Bronchial epithelial cell (primary cell): ENCODE data around the gene PHOX2B. TPM values are rescaled to one million over a fixed set of nuclear protein-coding genes. Genes with fewer than 3 reads are reported as not detected.

ENCODE experiments used
- DNase-seq: peaks from one replicate; pipeline ENCODE4 v3.0.0-alpha.2; 2010; ENCODE audit warnings: low read depth
- FAIRE-seq: peaks from 2 replicates; lab custom pipeline; 2011; peaks lifted over from hg19 to GRCh38; lab: Jason Lieb, UNC
- H3K27me3 ChIP-seq: 2 replicates; pipeline ENCODE4 v1.5.1; 2011; ENCODE audit warnings: low read length; ENCODE audit not compliant: control insufficient read depth, insufficient read depth
- H3K36me3 ChIP-seq: 2 replicates; pipeline ENCODE4 v1.5.1; 2011; ENCODE audit warnings: low read length; ENCODE audit not compliant: control insufficient read depth, insufficient read depth
- H3K4me3 ChIP-seq: 2 replicates; pipeline ENCODE4 v1.5.1; 2011; ENCODE audit warnings: mild to moderate bottlenecking, low read depth, low read length, control low read depth
- CTCF ChIP-seq: IDR thresholded peaks from 2 replicates; pipeline ENCODE4 v1.5.1; 2011; ENCODE audit warnings: mild to moderate bottlenecking, moderate library complexity, low read length, control low read depth, inconsistent platforms; ENCODE audit not compliant: insufficient read depth, severe bottlenecking
- total RNA-seq: library from RNA; depleted of rRNA; stranded (reverse); fragments of >200 nt; gene quantifications from 2 replicates; pipeline ENCODE4 v1.2.1, GENCODE V29; 2014

The PHOX2B gene
- total RNA-seq, 1 donor from 2014 or later = not detected

- no peak overlapping the region for H3K4me3 ChIP-seq
- TF ChIP-seq CTCF = no peak
- no peak for FAIRE-seq
- H3K36me3 ChIP-seq = no peaks in the 10 kb centered on the region
- no peak for DNase-seq
- H3K27me3 ChIP-seq = peaks cover 3% of the 10 kb centered on the region
These were observed 45.8 kb downstream of the PHOX2B start for GRCh38 chr4:41702770-41703169.

GRCh38 chr4:41701983-41702382 lies 46.5 kb downstream of the PHOX2B start:
- FAIRE-seq = no peak
- H3K27me3 ChIP-seq = peaks cover 3% of the 10 kb centered on the region
- no peak overlapping the region for H3K4me3 ChIP-seq
- no peak for TF ChIP-seq CTCF
- peak; percentile 85 for DNase-seq
- no peaks in the 10 kb centered on the region for H3K36me3 ChIP-seq

GRCh38 chr4:41696763-41697162 lies 51.8 kb downstream of the PHOX2B start:
- no peak for DNase-seq
- TF ChIP-seq CTCF = no peak
- Histone ChIP-seq H3K36me3 (no peaks in the 10 kb centered on the region), H3K4me3 (no peak overlapping the region), H3K27me3 (peaks cover 3% of the 10 kb centered on the region)
- FAIRE-seq = no peak

- FAIRE-seq = no peak
- peaks cover 3% of the 10 kb centered on the region for H3K27me3 ChIP-seq
These were observed 52.4 kb downstream of the PHOX2B start for GRCh38 chr4:41696131-41696530.

More at GRCh38 chr4:41696131-41696530, 52.4 kb downstream of the PHOX2B start:
- Histone ChIP-seq H3K4me3 (no peak overlapping the region), H3K36me3 (no peaks in the 10 kb centered on the region)
- DNase-seq = no peak
- TF ChIP-seq CTCF = no peak

Other genes with a start within 250 kb of the PHOX2B start
- gene LIMCH1, start 210.6 kb downstream of the PHOX2B start, total RNA-seq = 5.2 and 6.8 TPM in 2 replicates
- 63.5 and 106 TPM in 2 replicates for gene TMEM33, start 186.7 kb upstream of the PHOX2B start, total RNA-seq
- 0.26 and 0.90 TPM in 2 replicates for gene DCAF4L1, start 233.0 kb upstream of the PHOX2B start, total RNA-seq
- 49.4 and 54.5 TPM in 2 replicates for gene SLC30A9, start 241.8 kb upstream of the PHOX2B start, total RNA-seq